HG03342 (cell line): ENCODE measurements around the gene CAMKMT.
A peak's percentile ranks its signal among the peaks of the same experiment; 100 is the strongest.
"Not testable (repeated sequence)": the region's sequence is repeated elsewhere in the genome, so short reads cannot be mapped to it uniquely, and the experiment has no call there.

Experiments used
- ATAC-seq: cut with Tn5 transposase; IDR thresholded peaks from one replicate; pipeline ENCODE4 v1.9.1; 2021; ENCODE audit warnings: mild to moderate bottlenecking, moderate library complexity; ENCODE audit not compliant: unreplicated experiment

Gene CAMKMT

GRCh38 chr2:44580875-44581515, 219.2 kb downstream of the CAMKMT start:
- ATAC-seq, result no peak

- no peak for ATAC-seq
Measured at GRCh38 chr2:44582363-44583008, 220.7 kb downstream of the CAMKMT start.

- ATAC-seq, result not testable (repeated sequence)
Measured at GRCh38 chr2:44595615-44596014, 233.9 kb downstream of the CAMKMT start.

GRCh38 chr2:44596537-44597320, 235.0 kb downstream of the CAMKMT start:
- ATAC-seq, result peak; percentile 79

GRCh38 chr2:44598330-44599119, 236.8 kb downstream of the CAMKMT start:
- no peak for ATAC-seq

GRCh38 chr2:44599130-44599529, 237.4 kb downstream of the CAMKMT start:
- ATAC-seq, result no peak

- no peak for ATAC-seq
Measured at GRCh38 chr2:44602446-44602845, 240.7 kb downstream of the CAMKMT start.

GRCh38 chr2:44605511-44605910, 243.8 kb downstream of the CAMKMT start:
- no peak for ATAC-seq

- no peak for ATAC-seq
Measured at GRCh38 chr2:44612276-44612675, 250.5 kb downstream of the CAMKMT start.

- no peak for ATAC-seq
Measured at GRCh38 chr2:44614940-44615339, 253.2 kb downstream of the CAMKMT start.

- ATAC-seq, result no peak
Measured at GRCh38 chr2:44615950-44616518, 254.3 kb downstream of the CAMKMT start.

- ATAC-seq, result peak; percentile 77
Measured at GRCh38 chr2:44616667-44617155, 255.0 kb downstream of the CAMKMT start.

- ATAC-seq, result no peak
Measured at GRCh38 chr2:44618251-44619023, 256.7 kb downstream of the CAMKMT start.

GRCh38 chr2:44620189-44620990, 258.6 kb downstream of the CAMKMT start:
- no peak for ATAC-seq

GRCh38 chr2:44623622-44624351, 262.0 kb downstream of the CAMKMT start:
- ATAC-seq, result no peak

GRCh38 chr2:44628297-44628696, 266.6 kb downstream of the CAMKMT start:
- no peak for ATAC-seq

- no peak for ATAC-seq
Measured at GRCh38 chr2:44632931-44633689, 271.4 kb downstream of the CAMKMT start.

- ATAC-seq, result no peak
Measured at GRCh38 chr2:44635725-44636124, 274.0 kb downstream of the CAMKMT start.
